Vagina (tissue), 2 donors: ENCODE measurements around the gene UGT2A2. TPM values are rescaled to one million over a fixed set of nuclear protein-coding genes. Genes with fewer than 3 reads are reported as not detected.

Source experiments
- DNase-seq, 2 donors: peaks; one replicate each; pipeline ENCODE4 v3.0.0-alpha.2; 2017; ENCODE audit errors: extremely low spot score in 2 of 2
- H3K27ac ChIP-seq: fragments of 200-600 bp; sonication (generic); one replicate; pipeline ENCODE4 v1.5.1; 2019
- H3K27me3 ChIP-seq: fragments of 200-600 bp; sonication (generic); one replicate; pipeline ENCODE4 v1.5.1; 2019
- H3K36me3 ChIP-seq, 2 donors: fragments of 200-600 bp; sonication (generic); one replicate each; pipeline ENCODE4 v1.5.1; 2017 to 2019
- H3K4me1 ChIP-seq: fragments of 200-600 bp; sonication (generic); one replicate; pipeline ENCODE4 v1.5.1; 2019
- H3K4me3 ChIP-seq, 2 donors: fragments of 200-600 bp; sonication (generic); 1 replicate in 1 of 2; 2 replicates in 1 of 2; pipeline ENCODE4 v1.5.1; 2016 to 2019
- H3K9me3 ChIP-seq: fragments of 200-600 bp; sonication (generic); one replicate; pipeline ENCODE4 v1.5.1; 2019
- POLR2A ChIP-seq, 2 donors: fragments of 450-650 bp; IDR thresholded peaks; one replicate each; pipeline ENCODE4 v1.6.1; 2017; ENCODE audit warnings: antibody characterized with exemption in 2 of 2, mild to moderate bottlenecking in 2 of 2, moderate library complexity in 2 of 2
- POLR2AphosphoS5 ChIP-seq, 2 donors: sonication (generic); formaldehyde crosslinking; IDR thresholded peaks; one replicate each; pipeline ENCODE4 v1.9.0; 2017; ENCODE audit warnings: antibody characterized with exemption in 2 of 2, mild to moderate bottlenecking in 2 of 2, low read depth in 1 of 2; ENCODE audit not compliant: insufficient read depth in 1 of 2
- intact Hi-C: fragments of 100-400 bp; cut with DNase I; formaldehyde crosslinking; loops from one replicate; pipeline ENCODE4 v1.15.1; 2023
- total RNA-seq: library from RNA; depleted of rRNA; stranded (reverse); fragments of >200 nt; gene quantifications from one replicate; pipeline ENCODE4 v1.2.3, GENCODE V29; 2016
- TF ChIP-seq, protein P1 (sequence below), 3 experiments: fragments of 450-650 bp in 2 of 3; fragments of 200-600 bp in 1 of 3; sonication (generic) in 1 of 3; IDR thresholded peaks; one replicate each; pipeline ENCODE4 v1.5.1; 2017 to 2019; ENCODE audit warnings: antibody characterized with exemption in 3 of 3, mild to moderate bottlenecking in 2 of 3, moderate library complexity in 2 of 3

The UGT2A2 gene
- total RNA-seq, 1 donor from 2014 or later, result not detected

DNA sequence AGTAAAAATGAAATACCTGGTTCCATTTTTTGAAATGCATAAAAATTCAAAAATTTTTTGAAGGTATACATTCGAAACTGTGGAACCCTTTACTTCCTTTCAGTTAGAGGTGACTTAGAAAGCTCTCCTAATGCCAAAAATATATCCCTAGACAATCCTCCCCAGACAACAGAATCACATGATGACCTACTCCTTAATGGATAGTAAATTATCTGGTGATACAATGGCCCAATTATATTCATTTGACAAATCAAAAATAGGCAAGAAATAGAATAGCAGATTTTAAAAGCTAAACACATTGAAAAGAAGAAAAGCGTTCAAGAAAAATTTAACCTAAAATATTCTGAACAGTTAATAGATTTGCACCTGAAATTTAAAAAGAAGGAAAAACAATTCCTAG lies 3.5 kb upstream of the UGT2A2 start:
- no peak for TF ChIP-seq POLR2AphosphoS5 (IDR thresholded peaks at IDR 0.05; ENCODE audit: insufficient read depth in 1 of 2, low read depth in 1 of 2)
- TF ChIP-seq, protein P1, sequence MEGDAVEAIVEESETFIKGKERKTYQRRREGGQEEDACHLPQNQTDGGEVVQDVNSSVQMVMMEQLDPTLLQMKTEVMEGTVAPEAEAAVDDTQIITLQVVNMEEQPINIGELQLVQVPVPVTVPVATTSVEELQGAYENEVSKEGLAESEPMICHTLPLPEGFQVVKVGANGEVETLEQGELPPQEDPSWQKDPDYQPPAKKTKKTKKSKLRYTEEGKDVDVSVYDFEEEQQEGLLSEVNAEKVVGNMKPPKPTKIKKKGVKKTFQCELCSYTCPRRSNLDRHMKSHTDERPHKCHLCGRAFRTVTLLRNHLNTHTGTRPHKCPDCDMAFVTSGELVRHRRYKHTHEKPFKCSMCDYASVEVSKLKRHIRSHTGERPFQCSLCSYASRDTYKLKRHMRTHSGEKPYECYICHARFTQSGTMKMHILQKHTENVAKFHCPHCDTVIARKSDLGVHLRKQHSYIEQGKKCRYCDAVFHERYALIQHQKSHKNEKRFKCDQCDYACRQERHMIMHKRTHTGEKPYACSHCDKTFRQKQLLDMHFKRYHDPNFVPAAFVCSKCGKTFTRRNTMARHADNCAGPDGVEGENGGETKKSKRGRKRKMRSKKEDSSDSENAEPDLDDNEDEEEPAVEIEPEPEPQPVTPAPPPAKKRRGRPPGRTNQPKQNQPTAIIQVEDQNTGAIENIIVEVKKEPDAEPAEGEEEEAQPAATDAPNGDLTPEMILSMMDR (IDR thresholded peaks at IDR 0.05), result no peak
- TF ChIP-seq POLR2A (IDR thresholded peaks at IDR 0.05), result no peak
- no peaks in the 10 kb centered on the region for H3K27me3 ChIP-seq
- no peak overlapping the region for H3K27ac ChIP-seq
- no peaks in the 10 kb centered on the region for H3K4me1 ChIP-seq
- H3K4me3 ChIP-seq, result no peak overlapping the region
- no peaks in the 10 kb centered on the region for H3K9me3 ChIP-seq
- intact Hi-C loops, result no loop called here
- no peak for DNase-seq
- no peaks in the 10 kb centered on the region for H3K36me3 ChIP-seq

DNA sequence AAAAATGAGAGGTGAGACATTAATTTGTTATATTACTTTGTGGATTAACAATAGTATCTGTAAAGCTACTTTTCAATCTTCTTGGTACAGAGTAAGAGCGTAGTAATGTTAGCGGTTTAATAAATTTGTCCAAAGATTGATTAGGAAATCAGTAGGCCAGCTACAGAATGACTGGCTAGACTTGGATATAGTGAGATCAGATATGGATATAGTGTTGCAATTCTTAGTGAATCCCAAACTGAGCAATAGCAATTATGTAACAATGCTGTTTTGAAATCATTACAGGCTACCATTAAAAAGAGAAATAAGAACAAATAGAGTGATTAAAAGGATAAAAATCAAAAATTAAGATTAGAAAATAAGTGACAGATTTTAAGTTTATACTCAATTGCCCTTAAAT lies 847 bp upstream of the UGT2A2 start:
- DNase-seq, result no peak
- no peak overlapping the region for H3K27ac ChIP-seq
- intact Hi-C loops, result no loop called here
- TF ChIP-seq POLR2AphosphoS5 (IDR thresholded peaks at IDR 0.05; ENCODE audit: insufficient read depth in 1 of 2, low read depth in 1 of 2) (no peak), POLR2A (IDR thresholded peaks at IDR 0.05) (no peak)
- TF ChIP-seq, protein P1 (IDR thresholded peaks at IDR 0.05), result no peak
- H3K27me3 ChIP-seq, result no peaks in the 10 kb centered on the region
- no peak overlapping the region for H3K4me3 ChIP-seq
- H3K36me3 ChIP-seq, result no peaks in the 10 kb centered on the region
- no peaks in the 10 kb centered on the region for H3K9me3 ChIP-seq
- H3K4me1 ChIP-seq, result no peaks in the 10 kb centered on the region

DNA sequence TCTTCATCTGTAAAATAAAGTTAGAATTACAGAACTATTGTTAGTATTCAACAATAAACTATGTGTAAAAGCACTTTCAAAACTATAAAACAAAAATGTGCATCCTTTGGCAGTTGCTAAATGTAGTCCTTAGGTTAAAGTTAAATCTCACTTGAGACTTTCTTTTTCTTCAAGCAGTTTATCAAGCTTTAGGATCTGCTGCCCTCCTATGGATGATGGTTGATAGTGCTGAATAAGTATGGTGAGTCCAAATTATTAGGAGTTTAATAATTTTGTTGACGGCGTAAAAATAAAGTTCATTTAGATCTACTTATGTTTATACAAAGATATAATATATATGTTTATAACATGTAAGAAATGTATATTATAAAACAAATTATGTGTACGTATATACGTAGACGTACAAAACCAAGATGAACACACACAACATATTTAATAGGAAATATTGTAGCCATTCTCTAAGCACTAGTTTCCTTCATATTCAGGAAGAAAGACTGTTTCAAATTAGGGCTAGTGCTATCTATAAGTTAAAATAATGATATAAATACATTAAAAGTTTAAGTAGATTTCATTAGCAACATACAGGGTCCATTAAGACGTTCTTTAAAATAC lies 22.3 kb downstream of the UGT2A2 start:
- TF ChIP-seq POLR2AphosphoS5 (IDR thresholded peaks at IDR 0.05; ENCODE audit: insufficient read depth in 1 of 2, low read depth in 1 of 2) (no peak), POLR2A (IDR thresholded peaks at IDR 0.05) (no peak)
- TF ChIP-seq, protein P1 (IDR thresholded peaks at IDR 0.05), result no peak
- DNase-seq, result no peak
- no peaks in the 10 kb centered on the region for H3K27me3 ChIP-seq
- no peaks in the 10 kb centered on the region for H3K36me3 ChIP-seq
- H3K27ac ChIP-seq, result no peak overlapping the region
- H3K9me3 ChIP-seq, result no peaks in the 10 kb centered on the region
- intact Hi-C loops, result no loop called here
- no peaks in the 10 kb centered on the region for H3K4me1 ChIP-seq
- no peak overlapping the region for H3K4me3 ChIP-seq

DNA sequence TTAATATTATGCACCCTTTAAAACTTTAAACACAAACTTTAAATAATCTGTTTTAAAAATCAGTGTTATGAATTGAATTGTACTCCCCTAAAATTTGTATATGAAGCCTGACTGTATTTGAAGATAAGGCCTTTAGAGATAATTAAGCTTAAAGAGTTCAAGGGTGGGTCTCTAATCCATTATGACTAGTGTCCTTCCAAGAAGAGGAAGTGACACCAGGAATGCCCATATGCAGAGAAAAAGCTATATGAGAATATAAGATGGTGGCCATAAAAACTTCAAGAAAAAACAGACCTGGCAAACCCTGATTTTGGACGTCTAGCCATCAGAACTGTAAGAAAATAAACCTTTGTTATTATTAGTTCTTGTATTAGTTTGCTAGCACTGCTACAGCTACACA lies 29.0 kb downstream of the UGT2A2 start:
- no peaks in the 10 kb centered on the region for H3K27me3 ChIP-seq
- no peaks in the 10 kb centered on the region for H3K4me1 ChIP-seq
- no peak overlapping the region for H3K4me3 ChIP-seq
- H3K36me3 ChIP-seq, result no peaks in the 10 kb centered on the region
- DNase-seq, result no peak
- intact Hi-C loops, result no loop called here
- H3K27ac ChIP-seq, result no peak overlapping the region
- TF ChIP-seq, protein P1 (IDR thresholded peaks at IDR 0.05), result no peak
- no peak for TF ChIP-seq POLR2AphosphoS5 (IDR thresholded peaks at IDR 0.05; ENCODE audit: insufficient read depth in 1 of 2, low read depth in 1 of 2)
- no peak for TF ChIP-seq POLR2A (IDR thresholded peaks at IDR 0.05)
- H3K9me3 ChIP-seq, result no peaks in the 10 kb centered on the region

DNA sequence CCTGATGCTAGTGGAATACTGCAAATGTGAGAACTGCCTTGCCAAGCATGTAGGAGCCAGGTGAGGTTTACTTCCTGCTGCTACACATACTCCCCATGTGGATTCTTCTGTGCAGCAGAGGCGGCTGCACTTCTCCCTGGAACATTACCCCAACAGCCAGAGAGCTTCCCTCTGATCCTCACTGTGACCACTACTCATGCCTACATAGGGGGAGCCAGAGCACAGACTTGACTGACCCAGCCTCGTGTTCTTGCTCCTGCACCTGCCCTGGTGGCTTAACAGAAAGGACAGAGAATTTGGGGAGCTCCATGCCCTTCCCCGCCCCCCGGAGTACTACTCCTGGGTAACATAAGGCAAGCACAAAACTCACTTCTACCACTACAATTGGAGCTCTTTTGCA lies 38.4 kb downstream of the UGT2A2 start:
- no peaks in the 10 kb centered on the region for H3K9me3 ChIP-seq
- H3K4me3 ChIP-seq, result no peak overlapping the region
- DNase-seq, result no peak
- H3K36me3 ChIP-seq, result no peaks in the 10 kb centered on the region
- TF ChIP-seq POLR2AphosphoS5 (IDR thresholded peaks at IDR 0.05; ENCODE audit: insufficient read depth in 1 of 2, low read depth in 1 of 2) (no peak), POLR2A (IDR thresholded peaks at IDR 0.05) (no peak)
- TF ChIP-seq, protein P1 (IDR thresholded peaks at IDR 0.05), result no peak
- H3K27me3 ChIP-seq, result no peaks in the 10 kb centered on the region
- no peaks in the 10 kb centered on the region for H3K4me1 ChIP-seq
- intact Hi-C loops, result no loop called here
- H3K27ac ChIP-seq, result no peak overlapping the region
